GM19023 (cell line): ENCODE measurements around the gene UAP1.
"Not testable (repeated sequence)": the region's sequence is repeated elsewhere in the genome, so short reads cannot be mapped to it uniquely, and the experiment has no call there.

Source experiments
- ATAC-seq: cut with Tn5 transposase; IDR thresholded peaks from one replicate; pipeline ENCODE4 v1.9.1; 2021; ENCODE audit warnings: mild to moderate bottlenecking, moderate library complexity; ENCODE audit not compliant: unreplicated experiment

The UAP1 gene

GRCh38 chr1:162564762-162565218 is 3.3 kb downstream of the UAP1 start:
- no peak for ATAC-seq

- ATAC-seq = no peak
These were observed 3.9 kb downstream of the UAP1 start for GRCh38 chr1:162565460-162565859.

GRCh38 chr1:162566870-162567269 is 5.3 kb downstream of the UAP1 start:
- no peak for ATAC-seq

- no peak for ATAC-seq
These were observed 7.3 kb downstream of the UAP1 start for GRCh38 chr1:162568802-162569201.

- no peak for ATAC-seq
These were observed 9.2 kb downstream of the UAP1 start for GRCh38 chr1:162570718-162571117.

- not testable (repeated sequence) for ATAC-seq
These were observed 9.6 kb downstream of the UAP1 start for GRCh38 chr1:162571121-162571520.

GRCh38 chr1:162571696-162572095 is 10.2 kb downstream of the UAP1 start:
- no peak for ATAC-seq

- no peak for ATAC-seq
These were observed 11.6 kb downstream of the UAP1 start for GRCh38 chr1:162573136-162573535.

GRCh38 chr1:162578071-162578700 is 16.7 kb downstream of the UAP1 start:
- no peak for ATAC-seq

- ATAC-seq = no peak
These were observed 17.4 kb downstream of the UAP1 start for GRCh38 chr1:162578936-162579335.

GRCh38 chr1:162580308-162580707 is 18.8 kb downstream of the UAP1 start:
- ATAC-seq = no peak

- ATAC-seq = not testable (repeated sequence)
These were observed 21.4 kb downstream of the UAP1 start for GRCh38 chr1:162582901-162583300.

GRCh38 chr1:162585101-162585500 is 23.6 kb downstream of the UAP1 start:
- not testable (repeated sequence) for ATAC-seq

GRCh38 chr1:162587347-162587746 is 25.8 kb downstream of the UAP1 start:
- ATAC-seq = no peak

- ATAC-seq = no peak
These were observed 26.3 kb downstream of the UAP1 start for GRCh38 chr1:162587761-162588260.

- ATAC-seq = no peak
These were observed 28.6 kb downstream of the UAP1 start for GRCh38 chr1:162590101-162590500.

- ATAC-seq = no peak
These were observed 29.2 kb downstream of the UAP1 start for GRCh38 chr1:162590686-162591085.

GRCh38 chr1:162596514-162597170 is 35.1 kb downstream of the UAP1 start:
- ATAC-seq = peak; percentile 50

- ATAC-seq = no peak
These were observed 37.9 kb downstream of the UAP1 start for GRCh38 chr1:162599451-162599850.

- ATAC-seq = not testable (repeated sequence)
These were observed 41.6 kb downstream of the UAP1 start for GRCh38 chr1:162603117-162603516.

- ATAC-seq = no peak
These were observed 43.9 kb downstream of the UAP1 start for GRCh38 chr1:162605225-162605927.

GRCh38 chr1:162609306-162609705 is 47.8 kb downstream of the UAP1 start:
- no peak for ATAC-seq
